Activated CD4-positive, alpha-beta T cell treated with anti-CD3 and anti-CD28 coated beads, Interleukin-2, amount 50 U/mL, for 16 hours (primary cell): ENCODE results near the gene AKT3.
"Not testable (repeated sequence)": the region's sequence is repeated elsewhere in the genome, so short reads cannot be mapped to it uniquely, and the experiment has no call there.

Experiments
- DNase-seq: peaks from one replicate; pipeline ENCODE4 v3.0.0-alpha.2; 2020

The AKT3 gene

GRCh38 chr1:243841507-243841906, 8.5 kb downstream of the AKT3 start:
- DNase-seq = no peak

GRCh38 chr1:243837907-243838535, 12.0 kb downstream of the AKT3 start:
- DNase-seq = peak; percentile 76

GRCh38 chr1:243834130-243834529, 15.9 kb downstream of the AKT3 start:
- DNase-seq = no peak

- peak; percentile 17 for DNase-seq
Observed at GRCh38 chr1:243831463-243831862, 18.6 kb downstream of the AKT3 start.

GRCh38 chr1:243827206-243827605, 22.8 kb downstream of the AKT3 start:
- DNase-seq = no peak

GRCh38 chr1:243824907-243825306, 25.1 kb downstream of the AKT3 start:
- not testable (repeated sequence) for DNase-seq

- DNase-seq = no peak
Observed at GRCh38 chr1:243821177-243821680, 28.8 kb downstream of the AKT3 start.

GRCh38 chr1:243819438-243819839, 30.6 kb downstream of the AKT3 start:
- DNase-seq = no peak

GRCh38 chr1:243818978-243819377, 31.1 kb downstream of the AKT3 start:
- no peak for DNase-seq

- DNase-seq = no peak
Observed at GRCh38 chr1:243814718-243815117, 35.3 kb downstream of the AKT3 start.

GRCh38 chr1:243807346-243807745, 42.7 kb downstream of the AKT3 start:
- not testable (repeated sequence) for DNase-seq

GRCh38 chr1:243806310-243806709, 43.7 kb downstream of the AKT3 start:
- DNase-seq = no peak

- no peak for DNase-seq
Observed at GRCh38 chr1:243802736-243803135, 47.3 kb downstream of the AKT3 start.

- DNase-seq = no peak
Observed at GRCh38 chr1:243801378-243801777, 48.7 kb downstream of the AKT3 start.

- DNase-seq = no peak
Observed at GRCh38 chr1:243799908-243800307, 50.1 kb downstream of the AKT3 start.

- DNase-seq = peak; percentile 5
Observed at GRCh38 chr1:243798726-243799125, 51.3 kb downstream of the AKT3 start.

- no peak for DNase-seq
Observed at GRCh38 chr1:243796016-243796415, 54.0 kb downstream of the AKT3 start.

- peak; percentile 11 for DNase-seq
Observed at GRCh38 chr1:243793298-243793697, 56.7 kb downstream of the AKT3 start.

- DNase-seq = no peak
Observed at GRCh38 chr1:243792891-243793290, 57.2 kb downstream of the AKT3 start.

GRCh38 chr1:243792401-243792800, 57.6 kb downstream of the AKT3 start:
- DNase-seq = no peak

GRCh38 chr1:243791586-243792267, 58.3 kb downstream of the AKT3 start:
- no peak for DNase-seq

- no peak for DNase-seq
Observed at GRCh38 chr1:243790404-243790803, 59.6 kb downstream of the AKT3 start.

GRCh38 chr1:243786531-243786930, 63.5 kb downstream of the AKT3 start:
- no peak for DNase-seq

- no peak for DNase-seq
Observed at GRCh38 chr1:243784506-243784905, 65.5 kb downstream of the AKT3 start.

- no peak for DNase-seq
Observed at GRCh38 chr1:243783714-243784113, 66.3 kb downstream of the AKT3 start.
